HepG2 (cell line): Measurements from ENCODE around the gene RAB6B. TPM values are rescaled to one million over a fixed set of nuclear protein-coding genes. Genes with fewer than 3 reads are reported as not detected.

Experiments
- ATF3 ChIP-seq: sonication (generic); formaldehyde crosslinking; IDR thresholded peaks from 2 replicates; pipeline ENCODE4 v1.4.0; 2020; ENCODE audit warnings: missing genetic modification reagents
- CHD4 ChIP-seq: fragments of 200-600 bp; sonication (generic); IDR thresholded peaks from 2 replicates; pipeline ENCODE4 v1.7.0; 2017; ENCODE audit warnings: mild to moderate bottlenecking, low read length, borderline replicate concordance
- CREBL2 ChIP-seq: sonication (generic); formaldehyde crosslinking; IDR thresholded peaks from 2 replicates; pipeline ENCODE4 v1.8.1; 2023; ENCODE audit warnings: missing genetic modification reagents, mild to moderate bottlenecking, borderline replicate concordance
- DDIT3 ChIP-seq: sonication (generic); formaldehyde crosslinking; IDR thresholded peaks from 2 replicates; pipeline ENCODE4 v1.4.0; 2020; ENCODE audit warnings: mild to moderate bottlenecking, missing genetic modification reagents
- FOXP1 ChIP-seq, 2 experiments: fragments of 450-650 bp in 1 of 2; IDR thresholded peaks; 2 replicates each; pipeline ENCODE4 v1.6.1; 2017 to 2018; ENCODE audit warnings: antibody characterized with exemption in 1 of 2
- GABPB1 ChIP-seq: IDR thresholded peaks from 2 replicates; pipeline ENCODE4 v1.6.1; 2016; ENCODE audit warnings: mild to moderate bottlenecking, missing genetic modification reagents, moderate library complexity, missing compliant biosample characterization
- HBP1 ChIP-seq: IDR thresholded peaks from 2 replicates; pipeline ENCODE4 v1.6.1; 2016; ENCODE audit warnings: low read depth, control low read depth
- HINFP ChIP-seq: sonication (generic); formaldehyde crosslinking; IDR thresholded peaks from 2 replicates; pipeline ENCODE4 v1.4.0; 2020; ENCODE audit warnings: low read depth, mild to moderate bottlenecking, missing genetic modification reagents
- IRF1 ChIP-seq: sonication (generic); formaldehyde crosslinking; IDR thresholded peaks from 2 replicates; pipeline ENCODE4 v1.4.0; 2020; ENCODE audit warnings: low read depth, mild to moderate bottlenecking, missing genetic modification reagents
- IRF9 ChIP-seq: sonication (generic); formaldehyde crosslinking; IDR thresholded peaks from 2 replicates; pipeline ENCODE4 v1.8.0; 2022; ENCODE audit warnings: missing genetic modification reagents, mild to moderate bottlenecking, borderline replicate concordance
- LCORL ChIP-seq, 2 experiments: fragments of 450-650 bp in 1 of 2; sonication (generic) in 1 of 2; formaldehyde crosslinking in 1 of 2; IDR thresholded peaks; 2 replicates each; pipeline versions ENCODE4 v1.5.0 to v1.6.1; 2017 to 2020; ENCODE audit warnings: antibody characterized with exemption in 1 of 2, missing genetic modification reagents in 1 of 2
- MIXL1 ChIP-seq: IDR thresholded peaks from 2 replicates; pipeline ENCODE4 v1.6.1; 2016
- REXO4 ChIP-seq: sonication (generic); formaldehyde crosslinking; IDR thresholded peaks from 2 replicates; pipeline ENCODE4 v1.8.0; 2022; ENCODE audit warnings: missing genetic modification reagents, mild to moderate bottlenecking, borderline replicate concordance
- RNF2 ChIP-seq: fragments of 450-650 bp; conservative IDR thresholded peaks from 2 replicates; pipeline ENCODE4 v1.6.1; 2016; ENCODE audit warnings: low read depth
- SALL2 ChIP-seq: sonication (generic); formaldehyde crosslinking; IDR thresholded peaks from 2 replicates; pipeline ENCODE4 v1.8.1; 2023; ENCODE audit warnings: mild to moderate bottlenecking, missing genetic modification reagents, inconsistent platforms
- ZBTB26 ChIP-seq: IDR thresholded peaks from 2 replicates; pipeline ENCODE4 v1.6.1; 2016; ENCODE audit warnings: missing compliant biosample characterization, missing genetic modification reagents, borderline replicate concordance
- ZFP41 ChIP-seq: sonication (generic); formaldehyde crosslinking; IDR thresholded peaks from 2 replicates; pipeline ENCODE4 v1.4.0; 2020; ENCODE audit warnings: mild to moderate bottlenecking, missing genetic modification reagents, borderline replicate concordance
- ZMAT5 ChIP-seq: sonication (generic); formaldehyde crosslinking; IDR thresholded peaks from 2 replicates; pipeline ENCODE4 v1.5.0; 2020; ENCODE audit warnings: mild to moderate bottlenecking, low read depth, missing genetic modification reagents, borderline replicate concordance
- ZNF296 ChIP-seq: sonication (generic); formaldehyde crosslinking; conservative IDR thresholded peaks from 2 replicates; pipeline ENCODE4 v1.5.0; 2020; ENCODE audit warnings: mild to moderate bottlenecking, missing genetic modification reagents
- ZNF766 ChIP-seq: sonication (generic); formaldehyde crosslinking; IDR thresholded peaks from 2 replicates; pipeline ENCODE4 v1.5.0; 2020; ENCODE audit warnings: missing genetic modification reagents, borderline replicate concordance
- polyA plus RNA-seq, 8 experiments: library from polyadenylated mRNA; depleted of rRNA in 3 of 8; stranded (reverse) in 7 of 8; unstranded in 1 of 8; fragments of >200 nt; fragmentation: Illumina TruSeq in 4 of 8; extraction: Trizol in 4 of 8; gene quantifications; 2 replicates each; pipeline versions ENCODE4 v1.2.1 to v1.2.3, GENCODE V29; 2011 to 2016; ENCODE audit warnings: low read depth in 4 of 8, missing spikeins in 1 of 8, mixed read lengths in 1 of 8; ENCODE audit not compliant: insufficient read depth in 1 of 8
- total RNA-seq, 5 experiments: library from RNA; depleted of rRNA; stranded (reverse); fragments of >200 nt; fragmentation: Illumina TruSeq; extraction: Trizol; gene quantifications; 2 replicates each; pipeline ENCODE4 v1.2.3, GENCODE V29; 2016; ENCODE audit warnings: low read depth in 1 of 5

Gene RAB6B
- total and polyA plus RNA-seq, 2 of the 13 experiments (the other 11 are each of a cell fraction or from before 2014, with no cell fraction given): 0.16 TPM; not detected in 1

GRCh38 chr3:133805702-133806475 is 89.8 kb downstream of the RAB6B start, which contains the start of gene SRPRB (continued):
- TF ChIP-seq REXO4 (CRISPR knock-in tag): no peak
- TF ChIP-seq FOXP1 (IDR thresholded peaks at IDR 0.05): no peak
- no peak for TF ChIP-seq FOXP1 (CRISPR knock-in tag; IDR thresholded peaks at IDR 0.05)
- TF ChIP-seq CREBL2 (CRISPR knock-in tag): peak; percentile 58; the same call in 1 of the 2 replicates
- no peak for TF ChIP-seq ATF3
- TF ChIP-seq ZBTB26 (CRISPR knock-in tag): peak; percentile 78
- TF ChIP-seq LCORL (IDR thresholded peaks at IDR 0.05): no peak
- TF ChIP-seq LCORL (CRISPR knock-in tag; IDR thresholded peaks at IDR 0.05): no peak
- 0 out of 2 replicates have a peak, but pooled peaks have one; percentile 21 for TF ChIP-seq HINFP (CRISPR knock-in tag)
- no peak for TF ChIP-seq ZFP41 (CRISPR knock-in tag)
- no peak for TF ChIP-seq CHD4
- TF ChIP-seq MIXL1 (CRISPR knock-in tag): no peak
- peak; percentile 75; the same call in 1 of the 2 replicates for TF ChIP-seq IRF9 (CRISPR knock-in tag)
- peak; percentile 86 for TF ChIP-seq GABPB1 (CRISPR knock-in tag)
- no peak for TF ChIP-seq ZMAT5 (CRISPR knock-in tag)
- TF ChIP-seq DDIT3 (CRISPR knock-in tag): no peak
- peak; percentile 61; the same call in 1 of the 2 replicates for TF ChIP-seq ZNF766 (CRISPR knock-in tag)
- peak; percentile 74; the same call in 1 of the 2 replicates for TF ChIP-seq RNF2
- peak; percentile 92 for TF ChIP-seq SALL2 (CRISPR knock-in tag)
- peak; percentile 73; the same call in 1 of the 2 replicates for TF ChIP-seq HBP1
- TF ChIP-seq IRF1 (CRISPR knock-in tag): no peak
- TF ChIP-seq ZNF296 (CRISPR knock-in tag): no peak
